Loucy (cell line): ENCODE measurements around the gene IARS2.

Experiments used
- H2AFZ ChIP-seq: fragments of 200-600 bp; sonication (generic); 2 replicates; pipeline ENCODE4 v1.6.0; 2016; ENCODE audit warnings: antibody characterized with exemption, mild to moderate bottlenecking, low read length, moderate library complexity
- H3F3A ChIP-seq: fragments of 200-600 bp; 2 replicates; pipeline ENCODE4 v1.6.0; 2016; ENCODE audit warnings: antibody characterized with exemption, low read depth, mild to moderate bottlenecking
- H3K27me3 ChIP-seq: fragments of 200-600 bp; sonication (generic); 2 replicates; pipeline ENCODE4 v1.6.1; 2014; ENCODE audit warnings: low read length, mild to moderate bottlenecking; ENCODE audit not compliant: insufficient read depth, poor library complexity, severe bottlenecking
- H3K36me3 ChIP-seq: fragments of 200-600 bp; sonication (generic); 2 replicates; pipeline ENCODE4 v1.6.1; 2016; ENCODE audit warnings: low read length; ENCODE audit not compliant: insufficient read depth
- H3K4me1 ChIP-seq: fragments of 200-600 bp; sonication (generic); 2 replicates; pipeline ENCODE4 v1.5.1; 2014; ENCODE audit warnings: low read length, mild to moderate bottlenecking; ENCODE audit not compliant: insufficient read depth, poor library complexity, severe bottlenecking
- H3K4me2 ChIP-seq: fragments of 200-600 bp; sonication (generic); 2 replicates; pipeline ENCODE4 v1.6.0; 2014; ENCODE audit warnings: antibody characterized with exemption, low read length, low read depth, mild to moderate bottlenecking; ENCODE audit not compliant: poor library complexity, severe bottlenecking
- H3K4me3 ChIP-seq: fragments of 200-600 bp; sonication (generic); 2 replicates; pipeline ENCODE4 v1.5.1; 2014; ENCODE audit warnings: low read length, mild to moderate bottlenecking, mixed read lengths; ENCODE audit not compliant: poor library complexity, severe bottlenecking
- H3K79me2 ChIP-seq: fragments of 200-600 bp; sonication (generic); 2 replicates; pipeline ENCODE4 v1.6.1; 2014; ENCODE audit warnings: low read length; ENCODE audit not compliant: insufficient read depth
- H3K9ac ChIP-seq: fragments of 200-600 bp; sonication (generic); 2 replicates; pipeline ENCODE4 v1.6.0; 2014; ENCODE audit warnings: mild to moderate bottlenecking, low read depth, low read length, moderate library complexity; ENCODE audit not compliant: poor library complexity, severe bottlenecking
- H3K9me2 ChIP-seq: fragments of 200-600 bp; sonication (generic); replicated peaks from 2 replicates; pipeline ENCODE4 v1.6.1; 2016; ENCODE audit warnings: low read depth, low read length, mixed read lengths
- H3K9me3 ChIP-seq: fragments of 200-600 bp; sonication (generic); 2 replicates; pipeline ENCODE4 v1.6.1; 2014; ENCODE audit warnings: mild to moderate bottlenecking, antibody characterized with exemption, low read length, low read depth; ENCODE audit not compliant: insufficient read depth
- H4K20me1 ChIP-seq: fragments of 200-600 bp; sonication (generic); 2 replicates; pipeline ENCODE4 v1.6.0; 2014; ENCODE audit warnings: antibody characterized with exemption, low read length, mild to moderate bottlenecking; ENCODE audit not compliant: insufficient read depth, poor library complexity, severe bottlenecking
- CTCF ChIP-seq: fragments of 200-600 bp; sonication (generic); conservative IDR thresholded peaks from 2 replicates; pipeline ENCODE4 v1.5.1; 2014; ENCODE audit warnings: mild to moderate bottlenecking, antibody characterized with exemption, low read length
- EZH2phosphoT487 ChIP-seq: fragments of 200-600 bp; IDR thresholded peaks from 2 replicates; pipeline ENCODE4 v1.6.1; 2018; ENCODE audit warnings: antibody characterized with exemption, mild to moderate bottlenecking, moderate library complexity, borderline replicate concordance

The IARS2 gene

DNA sequence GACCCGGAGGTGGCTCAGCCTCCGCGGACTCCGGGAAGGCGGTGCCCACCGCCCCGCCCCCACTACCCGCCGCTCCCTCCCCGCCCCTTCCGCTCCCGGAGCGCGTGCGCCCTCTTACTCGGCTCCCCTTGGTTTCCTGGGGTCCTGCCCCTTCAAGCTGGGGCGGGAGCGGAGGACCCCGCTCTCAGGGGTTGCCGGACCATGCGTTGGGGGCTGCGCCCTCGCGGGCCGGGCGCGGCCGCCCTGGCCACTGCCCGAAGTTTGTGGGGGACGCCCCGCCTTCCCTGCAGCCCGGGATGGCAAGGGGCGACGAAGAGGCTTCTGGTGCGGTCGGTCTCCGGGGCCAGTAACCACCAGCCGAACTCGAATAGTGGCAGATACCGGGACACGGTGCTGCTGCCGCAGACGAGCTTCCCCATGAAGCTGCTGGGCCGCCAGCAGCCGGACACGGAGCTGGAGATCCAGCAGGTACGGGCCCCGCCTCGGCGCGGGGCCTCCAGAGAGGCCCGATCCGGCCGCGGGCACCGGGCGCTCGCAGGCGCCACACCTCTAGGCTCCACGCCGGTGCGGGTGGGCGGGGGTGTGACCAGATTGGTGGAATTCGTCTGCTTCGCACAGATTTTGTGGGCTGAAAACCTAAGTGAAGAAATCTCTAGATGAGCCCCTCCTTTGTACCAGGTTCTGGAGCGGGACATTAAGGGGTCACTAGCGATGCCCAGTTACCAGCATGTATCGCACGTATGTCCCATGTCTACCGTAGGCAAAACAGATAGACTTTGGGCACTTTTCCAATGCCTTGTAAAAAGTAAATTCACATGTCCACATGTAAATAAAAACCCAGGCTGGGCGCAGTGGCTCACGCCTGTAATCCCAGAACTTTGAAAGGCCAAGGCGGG is at the start of gene IARS2:
Gene IARS2 (plus strand): TSS at position 117 of the 896 bp plus-strand sequence. CDS start 85 bp downstream, at position 202.
- H3K4me3 ChIP-seq: peak within 1 kb of the TSS; percentile 99
- H3K9me2 ChIP-seq: no peaks in the 10 kb centered on the region
- H4K20me1 ChIP-seq: peaks cover 17% of the 10 kb centered on the region
- H3K27me3 ChIP-seq: no peaks in the 10 kb centered on the region
- peaks cover 40% of the 10 kb centered on the region for H3K79me2 ChIP-seq
- TF ChIP-seq EZH2phosphoT487 (no peak), CTCF (no peak)
- H3K36me3 ChIP-seq: no peaks in the 10 kb centered on the region
- H3F3A ChIP-seq: no peaks in the 10 kb centered on the region; the same call in 1 of the 2 replicates
- peak within 1 kb of the TSS; percentile 99 for H2AFZ ChIP-seq
- peak within 1 kb of the TSS; percentile 91 for H3K9ac ChIP-seq
- H3K4me2 ChIP-seq: peak within 1 kb of the TSS; percentile 75
- no peaks in the 10 kb centered on the region for H3K9me3 ChIP-seq
- peaks cover 22% of the 10 kb centered on the region for H3K4me1 ChIP-seq

DNA sequence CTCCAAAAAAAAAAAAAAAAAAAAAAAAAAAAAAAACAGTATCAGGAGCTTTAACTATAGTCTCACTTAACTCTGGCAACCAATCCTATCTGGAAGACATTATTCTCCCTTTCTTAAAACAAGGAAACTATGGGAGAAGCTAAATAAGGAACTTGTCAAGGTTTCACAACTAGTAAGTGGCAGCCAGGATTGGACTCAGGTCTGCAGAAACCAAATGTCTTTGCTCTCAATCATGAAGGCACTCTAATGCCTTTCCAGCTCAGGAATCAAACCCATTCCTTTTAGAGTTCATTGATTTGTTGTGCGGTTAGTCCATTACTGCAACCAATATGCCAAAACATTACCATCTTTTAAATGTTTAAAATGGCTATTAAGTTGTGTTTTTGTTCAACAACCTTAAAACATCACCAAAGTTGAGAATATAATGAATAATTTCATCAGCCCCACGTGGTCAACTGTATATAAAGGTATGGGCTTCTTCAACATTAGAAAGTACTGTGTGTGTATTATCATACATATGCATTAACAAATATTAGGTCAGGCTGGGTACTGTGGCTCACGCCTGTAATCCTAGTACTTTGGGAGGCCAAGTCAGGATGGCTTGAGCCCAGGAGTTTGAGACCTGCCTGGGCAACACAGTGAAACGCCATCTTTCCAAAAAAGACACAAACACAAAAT is 49.1 kb upstream of the IARS2 start:
- peak overlapping the region; percentile 81 for H3K4me2 ChIP-seq
- peaks cover 12% of the 10 kb centered on the region for H4K20me1 ChIP-seq
- H3K9ac ChIP-seq: peak overlapping the region; percentile 82
- H3K9me2 ChIP-seq: no peaks in the 10 kb centered on the region
- H3K4me3 ChIP-seq: peak overlapping the region; percentile 88
- H3K79me2 ChIP-seq: peaks cover 61% of the 10 kb centered on the region
- no peaks in the 10 kb centered on the region for H3K9me3 ChIP-seq
- H3F3A ChIP-seq: no peaks in the 10 kb centered on the region
- no peak overlapping the region for H2AFZ ChIP-seq
- no peaks in the 10 kb centered on the region; the same call in 1 of the 2 replicates for H3K36me3 ChIP-seq
- no peaks in the 10 kb centered on the region for H3K27me3 ChIP-seq
- peaks cover 23% of the 10 kb centered on the region for H3K4me1 ChIP-seq
- TF ChIP-seq CTCF (no peak), EZH2phosphoT487 (no peak)

DNA sequence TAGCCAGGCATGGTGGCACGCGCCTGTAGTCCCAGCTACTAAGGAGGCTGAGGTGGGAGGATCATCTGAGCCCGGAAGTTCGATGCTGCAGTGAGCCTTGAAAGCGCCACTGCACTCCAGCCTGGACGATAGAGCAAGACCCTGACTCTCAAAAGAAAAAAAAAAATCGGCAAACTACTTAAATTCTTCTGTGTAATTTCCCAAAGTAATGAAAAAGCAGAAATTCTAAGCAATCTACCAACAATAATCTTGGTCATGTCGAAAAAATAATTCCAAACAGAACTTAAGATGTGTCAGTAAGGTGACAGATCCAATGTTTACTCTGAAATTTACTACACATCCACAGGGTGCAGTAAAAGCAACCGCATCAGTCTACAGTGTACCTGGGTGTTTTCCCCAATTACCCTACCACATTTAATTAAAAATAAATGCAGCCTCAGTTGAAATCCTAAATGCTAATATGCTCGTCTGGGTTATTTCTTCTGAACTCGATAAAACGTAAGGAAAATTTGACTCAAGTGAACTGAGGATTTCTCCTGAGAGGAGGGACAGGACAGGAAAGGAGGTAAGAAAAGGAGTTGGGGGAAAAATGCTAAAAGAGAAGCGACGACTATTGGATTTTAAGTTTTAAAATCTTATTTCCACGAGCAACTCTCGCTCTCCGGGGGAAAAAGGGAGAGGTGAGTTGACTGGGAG is 48.4 kb upstream of the IARS2 start:
- peak overlapping the region; percentile 82 for H3K9ac ChIP-seq
- peaks cover 61% of the 10 kb centered on the region for H3K79me2 ChIP-seq
- no peaks in the 10 kb centered on the region for H3F3A ChIP-seq
- H3K27me3 ChIP-seq: no peaks in the 10 kb centered on the region
- H3K36me3 ChIP-seq: no peaks in the 10 kb centered on the region
- peaks cover 23% of the 10 kb centered on the region for H3K4me1 ChIP-seq
- H4K20me1 ChIP-seq: peaks cover 12% of the 10 kb centered on the region
- peak overlapping the region; percentile 88 for H3K4me3 ChIP-seq
- peak overlapping the region; percentile 90 for H2AFZ ChIP-seq
- peak overlapping the region; percentile 81 for H3K4me2 ChIP-seq
- no peaks in the 10 kb centered on the region for H3K9me2 ChIP-seq
- no peak for TF ChIP-seq CTCF
- no peak for TF ChIP-seq EZH2phosphoT487
- H3K9me3 ChIP-seq: no peaks in the 10 kb centered on the region
